ENCODE results near the gene NKAIN2.

NKAIN2 gene

GRCh38 chr6:123810214-123810613, 6.5 kb downstream of the NKAIN2 start:
- DNase-seq = no peak

GRCh38 chr6:123810948-123811347, 7.3 kb downstream of the NKAIN2 start:
- no peak for DNase-seq

GRCh38 chr6:123811378-123811777, 7.7 kb downstream of the NKAIN2 start:
- DNase-seq = no peak

GRCh38 chr6:123812621-123813020, 9.0 kb downstream of the NKAIN2 start:
- DNase-seq = no peak

- DNase-seq = no peak
These were observed 17.4 kb downstream of the NKAIN2 start for GRCh38 chr6:123821112-123821511.

GRCh38 chr6:123829302-123829953, 25.8 kb downstream of the NKAIN2 start:
- DNase-seq = no peak

- no peak for DNase-seq
These were observed 26.5 kb downstream of the NKAIN2 start for GRCh38 chr6:123830120-123830519.

GRCh38 chr6:123838505-123839234, 35.0 kb downstream of the NKAIN2 start:
- peak; percentile 46 for DNase-seq

- DNase-seq = no peak
These were observed 37.6 kb downstream of the NKAIN2 start for GRCh38 chr6:123841067-123841896.

- peak; percentile 62 for DNase-seq
These were observed 40.3 kb downstream of the NKAIN2 start for GRCh38 chr6:123844011-123844410.

- DNase-seq = no peak
These were observed 44.7 kb downstream of the NKAIN2 start for GRCh38 chr6:123848347-123848746.

GRCh38 chr6:123849406-123849805, 45.7 kb downstream of the NKAIN2 start:
- DNase-seq = no peak

GRCh38 chr6:123850555-123850954, 46.9 kb downstream of the NKAIN2 start:
- DNase-seq = no peak

GRCh38 chr6:123854201-123854600, 50.5 kb downstream of the NKAIN2 start:
- DNase-seq = no peak

- no peak for DNase-seq
These were observed 51.8 kb downstream of the NKAIN2 start for GRCh38 chr6:123855506-123855905.

GRCh38 chr6:123859291-123859690, 55.6 kb downstream of the NKAIN2 start:
- no peak for DNase-seq

GRCh38 chr6:123869334-123869733, 65.7 kb downstream of the NKAIN2 start:
- no peak for DNase-seq

- no peak for DNase-seq
These were observed 70.3 kb downstream of the NKAIN2 start for GRCh38 chr6:123873974-123874373.

GRCh38 chr6:123875784-123876183, 72.1 kb downstream of the NKAIN2 start:
- no peak for DNase-seq

- no peak for DNase-seq
These were observed 76.1 kb downstream of the NKAIN2 start for GRCh38 chr6:123879749-123880148.

- DNase-seq = peak; percentile 14
These were observed 85.3 kb downstream of the NKAIN2 start for GRCh38 chr6:123888771-123889513.

GRCh38 chr6:123895346-123895745, 91.7 kb downstream of the NKAIN2 start:
- DNase-seq = no peak

GRCh38 chr6:123895806-123896205, 92.1 kb downstream of the NKAIN2 start:
- no peak for DNase-seq
